K562 (cell line): ENCODE measurements around the gene ZNF787. TPM values are rescaled to one million over a fixed set of nuclear protein-coding genes. Genes with fewer than 3 reads are reported as not detected.

Source experiments
- NFE2L1 ChIP-seq: fragments of 450-650 bp; IDR thresholded peaks from 2 replicates; pipeline ENCODE4 v1.6.1; 2016; ENCODE audit warnings: missing genetic modification characterization, low read depth, mild to moderate bottlenecking, missing compliant biosample characterization, moderate library complexity, borderline replicate concordance
- POLR2G ChIP-seq: fragments of 200-400 bp; formaldehyde crosslinking; IDR thresholded peaks from 2 replicates; pipeline ENCODE4 v1.6.1; 2017; ENCODE audit warnings: low read depth, mild to moderate bottlenecking, antibody characterized with exemption, low read length, moderate library complexity
- RAD51 ChIP-seq: fragments of 450-650 bp; IDR thresholded peaks from 2 replicates; pipeline ENCODE4 v1.7.1; 2016; ENCODE audit warnings: low read depth, mild to moderate bottlenecking, borderline replicate concordance
- ZNF23 ChIP-seq: fragments of 250-450 bp; sonication (Bioruptor Pico); IDR thresholded peaks from 2 replicates; pipeline ENCODE4 v1.4.0; 2020; ENCODE audit warnings: mild to moderate bottlenecking
- polyA plus RNA-seq, 8 experiments: library from polyadenylated mRNA; depleted of rRNA in 4 of 8; stranded (reverse) in 5 of 8; unstranded in 3 of 8; fragments of >200 nt; fragmentation: Nextera tagmentation in 2 of 8; fragmentation: Illumina TruSeq in 1 of 8; extraction: Ambion mirVana in 2 of 8; extraction: Trizol in 1 of 8; gene quantifications; 2 replicates each; pipeline versions ENCODE4 v1.2.1 to v1.2.3, GENCODE V29; 2011 to 2014; ENCODE audit warnings: inconsistent platforms in 1 of 8, missing spikeins in 1 of 8
- total RNA-seq, 7 experiments: library from RNA; depleted of rRNA in 6 of 7; stranded (reverse); fragments of >200 nt in 6 of 7; fragmentation: Illumina TruSeq in 2 of 7; extraction: Trizol in 2 of 7; gene quantifications; 2 replicates each; pipeline versions ENCODE4 v1.2.1 to v1.2.3, GENCODE V29; 2011 to 2021; ENCODE audit warnings: low replicate concordance in 1 of 7
- TF ChIP-seq, protein P1 (sequence below): fragments of 450-650 bp; IDR thresholded peaks from 2 replicates; pipeline ENCODE4 v1.6.1; 2016; ENCODE audit warnings: mild to moderate bottlenecking, moderate library complexity
- TF ChIP-seq, protein P2 (sequence below): sonication (generic); formaldehyde crosslinking; IDR thresholded peaks from 2 replicates; pipeline ENCODE4 v1.9.0; 2022; ENCODE audit warnings: mild to moderate bottlenecking, missing genetic modification reagents
- TF ChIP-seq, protein P3 (sequence below), 2 experiments: fragments of 450-650 bp; conservative IDR thresholded peaks; 2 replicates each; pipeline ENCODE4 v1.6.1; 2017; ENCODE audit warnings: mild to moderate bottlenecking in 2 of 2, moderate library complexity in 2 of 2
- TF ChIP-seq, protein P4 (sequence below), 2 experiments: IDR thresholded peaks in 1 of 2; conservative IDR thresholded peaks in 1 of 2; 2 replicates each; pipeline ENCODE4 v1.6.1; 2016; ENCODE audit warnings: low read depth in 2 of 2, mild to moderate bottlenecking in 1 of 2, missing compliant biosample characterization in 1 of 2, missing genetic modification characterization in 1 of 2, moderate library complexity in 1 of 2

The ZNF787 gene
- total and polyA plus RNA-seq, 9 of the 15 experiments (the other 6 are each of a cell fraction or from before 2014, with no cell fraction given) = 0.45 to 77.6 (median 7.3) TPM

DNA sequence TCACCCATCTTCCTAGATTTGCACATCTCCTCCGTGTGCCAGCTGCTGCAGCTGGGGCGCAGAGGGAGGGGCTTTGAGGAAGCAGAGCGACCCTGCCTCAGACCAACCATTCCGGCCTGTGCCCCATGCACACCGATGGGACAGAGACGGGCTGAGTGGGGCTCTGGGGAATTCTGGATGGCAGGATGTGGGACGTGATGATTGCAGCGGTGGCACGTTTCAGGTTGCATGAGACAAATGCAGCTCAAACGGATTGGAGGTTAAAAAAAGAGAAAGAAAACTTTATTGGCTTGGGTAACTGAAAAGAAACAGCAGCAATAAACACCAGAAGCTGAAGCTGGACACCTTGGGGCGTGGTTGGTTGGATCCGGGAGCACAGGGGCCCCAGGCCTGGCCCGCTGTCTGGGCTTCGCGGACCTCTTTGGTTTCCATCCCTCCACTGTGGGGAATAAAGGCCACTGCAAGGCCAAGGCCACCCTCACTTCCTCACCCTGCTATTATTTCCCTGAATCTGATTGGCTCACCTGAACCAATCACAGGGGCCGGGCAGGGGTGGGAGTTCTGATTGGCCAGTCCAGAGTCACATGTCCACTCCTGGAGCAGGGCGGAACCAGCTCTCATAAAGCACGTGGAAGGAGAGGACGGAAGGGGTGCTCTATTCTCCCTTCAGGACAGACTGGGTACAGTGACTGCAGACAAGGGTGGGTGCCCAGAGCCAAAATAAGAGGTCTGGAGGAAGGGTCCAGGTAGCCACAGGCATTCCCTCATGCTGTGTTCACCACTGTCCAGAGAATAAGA is 6.1 kb upstream of the ZNF787 start (continued):
- TF ChIP-seq, protein P1, sequence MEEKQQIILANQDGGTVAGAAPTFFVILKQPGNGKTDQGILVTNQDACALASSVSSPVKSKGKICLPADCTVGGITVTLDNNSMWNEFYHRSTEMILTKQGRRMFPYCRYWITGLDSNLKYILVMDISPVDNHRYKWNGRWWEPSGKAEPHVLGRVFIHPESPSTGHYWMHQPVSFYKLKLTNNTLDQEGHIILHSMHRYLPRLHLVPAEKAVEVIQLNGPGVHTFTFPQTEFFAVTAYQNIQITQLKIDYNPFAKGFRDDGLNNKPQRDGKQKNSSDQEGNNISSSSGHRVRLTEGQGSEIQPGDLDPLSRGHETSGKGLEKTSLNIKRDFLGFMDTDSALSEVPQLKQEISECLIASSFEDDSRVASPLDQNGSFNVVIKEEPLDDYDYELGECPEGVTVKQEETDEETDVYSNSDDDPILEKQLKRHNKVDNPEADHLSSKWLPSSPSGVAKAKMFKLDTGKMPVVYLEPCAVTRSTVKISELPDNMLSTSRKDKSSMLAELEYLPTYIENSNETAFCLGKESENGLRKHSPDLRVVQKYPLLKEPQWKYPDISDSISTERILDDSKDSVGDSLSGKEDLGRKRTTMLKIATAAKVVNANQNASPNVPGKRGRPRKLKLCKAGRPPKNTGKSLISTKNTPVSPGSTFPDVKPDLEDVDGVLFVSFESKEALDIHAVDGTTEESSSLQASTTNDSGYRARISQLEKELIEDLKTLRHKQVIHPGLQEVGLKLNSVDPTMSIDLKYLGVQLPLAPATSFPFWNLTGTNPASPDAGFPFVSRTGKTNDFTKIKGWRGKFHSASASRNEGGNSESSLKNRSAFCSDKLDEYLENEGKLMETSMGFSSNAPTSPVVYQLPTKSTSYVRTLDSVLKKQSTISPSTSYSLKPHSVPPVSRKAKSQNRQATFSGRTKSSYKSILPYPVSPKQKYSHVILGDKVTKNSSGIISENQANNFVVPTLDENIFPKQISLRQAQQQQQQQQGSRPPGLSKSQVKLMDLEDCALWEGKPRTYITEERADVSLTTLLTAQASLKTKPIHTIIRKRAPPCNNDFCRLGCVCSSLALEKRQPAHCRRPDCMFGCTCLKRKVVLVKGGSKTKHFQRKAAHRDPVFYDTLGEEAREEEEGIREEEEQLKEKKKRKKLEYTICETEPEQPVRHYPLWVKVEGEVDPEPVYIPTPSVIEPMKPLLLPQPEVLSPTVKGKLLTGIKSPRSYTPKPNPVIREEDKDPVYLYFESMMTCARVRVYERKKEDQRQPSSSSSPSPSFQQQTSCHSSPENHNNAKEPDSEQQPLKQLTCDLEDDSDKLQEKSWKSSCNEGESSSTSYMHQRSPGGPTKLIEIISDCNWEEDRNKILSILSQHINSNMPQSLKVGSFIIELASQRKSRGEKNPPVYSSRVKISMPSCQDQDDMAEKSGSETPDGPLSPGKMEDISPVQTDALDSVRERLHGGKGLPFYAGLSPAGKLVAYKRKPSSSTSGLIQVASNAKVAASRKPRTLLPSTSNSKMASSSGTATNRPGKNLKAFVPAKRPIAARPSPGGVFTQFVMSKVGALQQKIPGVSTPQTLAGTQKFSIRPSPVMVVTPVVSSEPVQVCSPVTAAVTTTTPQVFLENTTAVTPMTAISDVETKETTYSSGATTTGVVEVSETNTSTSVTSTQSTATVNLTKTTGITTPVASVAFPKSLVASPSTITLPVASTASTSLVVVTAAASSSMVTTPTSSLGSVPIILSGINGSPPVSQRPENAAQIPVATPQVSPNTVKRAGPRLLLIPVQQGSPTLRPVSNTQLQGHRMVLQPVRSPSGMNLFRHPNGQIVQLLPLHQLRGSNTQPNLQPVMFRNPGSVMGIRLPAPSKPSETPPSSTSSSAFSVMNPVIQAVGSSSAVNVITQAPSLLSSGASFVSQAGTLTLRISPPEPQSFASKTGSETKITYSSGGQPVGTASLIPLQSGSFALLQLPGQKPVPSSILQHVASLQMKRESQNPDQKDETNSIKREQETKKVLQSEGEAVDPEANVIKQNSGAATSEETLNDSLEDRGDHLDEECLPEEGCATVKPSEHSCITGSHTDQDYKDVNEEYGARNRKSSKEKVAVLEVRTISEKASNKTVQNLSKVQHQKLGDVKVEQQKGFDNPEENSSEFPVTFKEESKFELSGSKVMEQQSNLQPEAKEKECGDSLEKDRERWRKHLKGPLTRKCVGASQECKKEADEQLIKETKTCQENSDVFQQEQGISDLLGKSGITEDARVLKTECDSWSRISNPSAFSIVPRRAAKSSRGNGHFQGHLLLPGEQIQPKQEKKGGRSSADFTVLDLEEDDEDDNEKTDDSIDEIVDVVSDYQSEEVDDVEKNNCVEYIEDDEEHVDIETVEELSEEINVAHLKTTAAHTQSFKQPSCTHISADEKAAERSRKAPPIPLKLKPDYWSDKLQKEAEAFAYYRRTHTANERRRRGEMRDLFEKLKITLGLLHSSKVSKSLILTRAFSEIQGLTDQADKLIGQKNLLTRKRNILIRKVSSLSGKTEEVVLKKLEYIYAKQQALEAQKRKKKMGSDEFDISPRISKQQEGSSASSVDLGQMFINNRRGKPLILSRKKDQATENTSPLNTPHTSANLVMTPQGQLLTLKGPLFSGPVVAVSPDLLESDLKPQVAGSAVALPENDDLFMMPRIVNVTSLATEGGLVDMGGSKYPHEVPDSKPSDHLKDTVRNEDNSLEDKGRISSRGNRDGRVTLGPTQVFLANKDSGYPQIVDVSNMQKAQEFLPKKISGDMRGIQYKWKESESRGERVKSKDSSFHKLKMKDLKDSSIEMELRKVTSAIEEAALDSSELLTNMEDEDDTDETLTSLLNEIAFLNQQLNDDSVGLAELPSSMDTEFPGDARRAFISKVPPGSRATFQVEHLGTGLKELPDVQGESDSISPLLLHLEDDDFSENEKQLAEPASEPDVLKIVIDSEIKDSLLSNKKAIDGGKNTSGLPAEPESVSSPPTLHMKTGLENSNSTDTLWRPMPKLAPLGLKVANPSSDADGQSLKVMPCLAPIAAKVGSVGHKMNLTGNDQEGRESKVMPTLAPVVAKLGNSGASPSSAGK = peak; percentile 84
- TF ChIP-seq RAD51 (peak; percentile 78), ZNF23 (no peak), POLR2G (no peak), NFE2L1 (tag) (no peak)
- TF ChIP-seq, protein P2, sequence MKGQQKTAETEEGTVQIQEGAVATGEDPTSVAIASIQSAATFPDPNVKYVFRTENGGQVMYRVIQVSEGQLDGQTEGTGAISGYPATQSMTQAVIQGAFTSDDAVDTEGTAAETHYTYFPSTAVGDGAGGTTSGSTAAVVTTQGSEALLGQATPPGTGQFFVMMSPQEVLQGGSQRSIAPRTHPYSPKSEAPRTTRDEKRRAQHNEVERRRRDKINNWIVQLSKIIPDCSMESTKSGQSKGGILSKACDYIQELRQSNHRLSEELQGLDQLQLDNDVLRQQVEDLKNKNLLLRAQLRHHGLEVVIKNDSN (CRISPR knock-in tag) = peak; percentile 83
- TF ChIP-seq, protein P3, sequence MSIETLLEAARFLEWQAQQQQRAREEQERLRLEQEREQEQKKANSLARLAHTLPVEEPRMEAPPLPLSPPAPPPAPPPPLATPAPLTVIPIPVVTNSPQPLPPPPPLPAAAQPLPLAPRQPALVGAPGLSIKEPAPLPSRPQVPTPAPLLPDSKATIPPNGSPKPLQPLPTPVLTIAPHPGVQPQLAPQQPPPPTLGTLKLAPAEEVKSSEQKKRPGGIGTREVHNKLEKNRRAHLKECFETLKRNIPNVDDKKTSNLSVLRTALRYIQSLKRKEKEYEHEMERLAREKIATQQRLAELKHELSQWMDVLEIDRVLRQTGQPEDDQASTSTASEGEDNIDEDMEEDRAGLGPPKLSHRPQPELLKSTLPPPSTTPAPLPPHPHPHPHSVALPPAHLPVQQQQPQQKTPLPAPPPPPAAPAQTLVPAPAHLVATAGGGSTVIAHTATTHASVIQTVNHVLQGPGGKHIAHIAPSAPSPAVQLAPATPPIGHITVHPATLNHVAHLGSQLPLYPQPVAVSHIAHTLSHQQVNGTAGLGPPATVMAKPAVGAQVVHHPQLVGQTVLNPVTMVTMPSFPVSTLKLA (conservative IDR thresholded peaks at IDR 0.05) = 0 out of 4 replicates have a peak, but pooled peaks of 1 of the 2 experiments have one; percentile 20
- TF ChIP-seq, protein P4, sequence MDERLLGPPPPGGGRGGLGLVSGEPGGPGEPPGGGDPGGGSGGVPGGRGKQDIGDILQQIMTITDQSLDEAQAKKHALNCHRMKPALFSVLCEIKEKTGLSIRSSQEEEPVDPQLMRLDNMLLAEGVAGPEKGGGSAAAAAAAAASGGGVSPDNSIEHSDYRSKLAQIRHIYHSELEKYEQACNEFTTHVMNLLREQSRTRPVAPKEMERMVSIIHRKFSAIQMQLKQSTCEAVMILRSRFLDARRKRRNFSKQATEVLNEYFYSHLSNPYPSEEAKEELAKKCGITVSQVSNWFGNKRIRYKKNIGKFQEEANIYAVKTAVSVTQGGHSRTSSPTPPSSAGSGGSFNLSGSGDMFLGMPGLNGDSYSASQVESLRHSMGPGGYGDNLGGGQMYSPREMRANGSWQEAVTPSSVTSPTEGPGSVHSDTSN (CRISPR knock-in tag; IDR thresholded peaks at IDR 0.05; ENCODE audit: low read depth) = no peak
- TF ChIP-seq, protein P4 (tag; conservative IDR thresholded peaks at IDR 0.05; ENCODE audit: low read depth) = no peak
